NCI-H1694 (cell line): ENCODE data around the gene CACNA2D4.

ENCODE experiments used
- DNase-seq: peaks from one replicate; lab custom pipeline; 2025; lab: John Stamatoyannopoulos, UW

Gene CACNA2D4

GRCh38 chr12:1886396-1887008, 31.9 kb downstream of the CACNA2D4 start:
- DNase-seq, result no peak

- DNase-seq, result no peak
Observed at GRCh38 chr12:1885599-1886245, 32.7 kb downstream of the CACNA2D4 start.

GRCh38 chr12:1885082-1885596, 33.3 kb downstream of the CACNA2D4 start:
- DNase-seq, result no peak

- DNase-seq, result no peak
Observed at GRCh38 chr12:1884651-1885050, 33.8 kb downstream of the CACNA2D4 start.

- DNase-seq, result no peak
Observed at GRCh38 chr12:1883513-1883912, 34.9 kb downstream of the CACNA2D4 start.

GRCh38 chr12:1882850-1883470, 35.5 kb downstream of the CACNA2D4 start:
- DNase-seq, result no peak

- no peak for DNase-seq
Observed at GRCh38 chr12:1882405-1882804, 36.0 kb downstream of the CACNA2D4 start.

- DNase-seq, result no peak
Observed at GRCh38 chr12:1881936-1882335, 36.5 kb downstream of the CACNA2D4 start.

- no peak for DNase-seq
Observed at GRCh38 chr12:1881301-1881700, 37.2 kb downstream of the CACNA2D4 start.

GRCh38 chr12:1880876-1881275, 37.6 kb downstream of the CACNA2D4 start:
- no peak for DNase-seq

GRCh38 chr12:1880153-1880845, 38.2 kb downstream of the CACNA2D4 start:
- DNase-seq, result no peak

- no peak for DNase-seq
Observed at GRCh38 chr12:1879633-1880032, 38.8 kb downstream of the CACNA2D4 start.

- no peak for DNase-seq
Observed at GRCh38 chr12:1878695-1879094, 39.8 kb downstream of the CACNA2D4 start.

- no peak for DNase-seq
Observed at GRCh38 chr12:1878214-1878613, 40.2 kb downstream of the CACNA2D4 start.

GRCh38 chr12:1877169-1877878, 41.1 kb downstream of the CACNA2D4 start:
- DNase-seq, result no peak

- DNase-seq, result peak; percentile 25
Observed at GRCh38 chr12:1876086-1876485, 42.4 kb downstream of the CACNA2D4 start.

GRCh38 chr12:1875608-1876007, 42.8 kb downstream of the CACNA2D4 start:
- DNase-seq, result no peak

- DNase-seq, result peak; percentile 71
Observed at GRCh38 chr12:1873531-1874510, 44.6 kb downstream of the CACNA2D4 start.

- DNase-seq, result no peak
Observed at GRCh38 chr12:1872448-1872847, 46.0 kb downstream of the CACNA2D4 start.

- no peak for DNase-seq
Observed at GRCh38 chr12:1872001-1872400, 46.5 kb downstream of the CACNA2D4 start.
